GM12872 (cell line): ENCODE data around the gene MYL5.

Experiments used
- TF ChIP-seq, protein P1 (sequence below): IDR thresholded peaks from 3 replicates; pipeline ENCODE4 v1.5.1; 2011; ENCODE audit warnings: low read depth, mild to moderate bottlenecking, low read length, moderate library complexity; ENCODE audit not compliant: insufficient read depth

Gene MYL5

GRCh38 chr4:628821-629635, 45.3 kb upstream of the MYL5 start:
- TF ChIP-seq, protein P1, sequence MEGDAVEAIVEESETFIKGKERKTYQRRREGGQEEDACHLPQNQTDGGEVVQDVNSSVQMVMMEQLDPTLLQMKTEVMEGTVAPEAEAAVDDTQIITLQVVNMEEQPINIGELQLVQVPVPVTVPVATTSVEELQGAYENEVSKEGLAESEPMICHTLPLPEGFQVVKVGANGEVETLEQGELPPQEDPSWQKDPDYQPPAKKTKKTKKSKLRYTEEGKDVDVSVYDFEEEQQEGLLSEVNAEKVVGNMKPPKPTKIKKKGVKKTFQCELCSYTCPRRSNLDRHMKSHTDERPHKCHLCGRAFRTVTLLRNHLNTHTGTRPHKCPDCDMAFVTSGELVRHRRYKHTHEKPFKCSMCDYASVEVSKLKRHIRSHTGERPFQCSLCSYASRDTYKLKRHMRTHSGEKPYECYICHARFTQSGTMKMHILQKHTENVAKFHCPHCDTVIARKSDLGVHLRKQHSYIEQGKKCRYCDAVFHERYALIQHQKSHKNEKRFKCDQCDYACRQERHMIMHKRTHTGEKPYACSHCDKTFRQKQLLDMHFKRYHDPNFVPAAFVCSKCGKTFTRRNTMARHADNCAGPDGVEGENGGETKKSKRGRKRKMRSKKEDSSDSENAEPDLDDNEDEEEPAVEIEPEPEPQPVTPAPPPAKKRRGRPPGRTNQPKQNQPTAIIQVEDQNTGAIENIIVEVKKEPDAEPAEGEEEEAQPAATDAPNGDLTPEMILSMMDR = no peak

- TF ChIP-seq, protein P1 = no peak
Observed at GRCh38 chr4:629636-629914, 44.8 kb upstream of the MYL5 start.

DNA sequence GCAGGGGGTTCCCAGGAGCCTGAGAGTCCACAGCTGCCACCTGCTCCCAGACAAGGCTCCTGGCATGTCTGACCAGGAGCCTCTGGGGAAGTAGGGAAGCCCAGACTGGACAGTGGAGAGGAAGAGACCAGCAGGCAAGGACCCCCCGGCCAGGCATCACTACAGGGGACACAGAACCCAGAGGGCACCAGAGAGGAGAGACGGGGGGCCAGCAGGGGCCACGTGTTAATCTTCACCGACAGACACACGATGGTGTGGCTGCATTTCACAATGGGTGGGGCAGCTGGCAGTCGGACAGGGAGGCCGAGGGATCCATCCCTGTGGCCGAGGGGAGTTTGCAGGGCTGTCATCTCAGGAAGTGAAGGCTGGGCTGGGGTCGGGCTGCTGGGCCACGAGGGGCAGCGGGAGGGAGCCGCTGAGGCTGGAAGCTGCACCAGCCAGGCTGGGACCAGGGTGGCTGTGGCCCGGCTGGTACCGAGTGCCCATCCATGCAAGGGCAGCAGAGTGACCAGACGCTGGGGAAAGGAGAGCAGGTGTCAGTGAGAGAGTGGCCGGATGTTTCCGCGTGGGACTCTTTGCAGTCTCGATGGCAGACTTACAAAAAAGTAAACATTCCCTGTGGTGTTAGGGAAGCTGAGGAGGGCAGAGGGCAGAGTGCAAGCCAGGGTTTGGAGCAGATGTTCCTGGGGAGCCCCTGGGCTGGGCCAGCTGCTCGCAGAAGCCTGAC, 44.3 kb upstream of the MYL5 start:
- TF ChIP-seq, protein P1 = no peak

DNA sequence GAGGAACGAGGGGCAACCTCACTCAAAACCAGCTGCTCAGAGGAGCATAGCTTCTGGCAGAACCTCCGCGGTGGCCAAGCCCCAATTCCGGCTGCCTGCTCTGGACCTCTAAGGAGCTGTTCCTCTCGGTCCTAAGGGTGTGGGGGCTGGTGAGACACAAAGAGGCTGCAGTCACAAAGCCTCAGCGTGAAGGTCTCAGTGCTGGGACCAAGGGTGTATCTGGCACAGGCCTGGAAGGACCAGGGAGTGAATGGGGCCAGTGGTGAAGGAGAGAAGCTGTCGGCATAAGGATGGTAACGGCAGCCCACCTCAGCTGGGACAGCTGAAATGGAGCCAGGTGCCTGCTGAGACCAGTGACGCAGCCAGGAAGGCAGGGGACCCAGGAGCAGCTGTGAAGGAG, 43.7 kb upstream of the MYL5 start:
- TF ChIP-seq, protein P1 = no peak

DNA sequence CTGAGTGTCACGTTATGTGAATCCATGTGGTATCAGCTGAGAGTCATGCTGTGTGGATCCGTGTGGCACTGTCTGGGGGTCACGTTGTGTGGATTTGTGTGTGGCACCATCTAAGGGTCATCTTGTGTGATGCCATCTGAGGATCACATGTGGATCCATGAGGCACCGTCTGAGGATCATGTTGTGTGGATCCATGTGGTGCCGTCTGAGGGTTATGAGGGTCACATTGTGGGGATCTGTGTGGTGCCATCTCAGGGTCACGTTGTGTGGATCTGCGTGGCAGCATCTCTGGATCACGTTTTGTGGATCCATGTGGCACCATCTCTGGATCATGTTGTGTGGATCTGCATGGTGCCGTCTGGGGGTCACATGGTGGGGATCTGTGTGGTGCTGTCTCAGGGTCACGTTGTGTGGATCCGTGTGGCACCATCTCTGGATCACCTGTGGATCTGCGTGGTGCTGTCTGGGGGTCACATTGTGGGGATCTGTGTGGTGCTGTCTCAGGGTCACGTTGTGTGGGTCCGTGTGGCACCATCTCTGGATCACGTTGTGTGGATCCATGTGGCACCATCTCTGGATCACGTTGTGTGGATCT, 42.0 kb upstream of the MYL5 start:
- TF ChIP-seq, protein P1 = no peak

GRCh38 chr4:632926-633325, 41.4 kb upstream of the MYL5 start:
- TF ChIP-seq, protein P1 = no peak

DNA sequence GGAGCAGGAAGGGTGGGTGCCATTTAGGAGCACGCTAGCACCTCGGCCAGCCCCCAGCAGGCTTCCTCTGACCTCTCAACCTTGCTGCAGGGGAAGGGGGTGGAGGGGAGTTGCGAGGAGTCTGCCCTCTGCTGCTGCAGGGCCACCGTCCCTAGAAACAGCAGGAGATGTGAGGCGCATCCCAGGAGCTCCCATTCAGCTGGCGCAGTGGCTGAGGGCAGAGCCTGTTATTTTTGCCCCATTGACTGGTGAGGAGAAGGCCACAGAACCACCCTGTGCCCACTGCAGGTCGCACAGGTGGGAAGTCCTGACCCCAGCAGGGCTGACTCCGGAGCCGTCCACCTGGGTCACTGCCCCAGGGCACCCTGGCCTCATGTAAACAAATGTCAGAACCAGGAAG, 40.9 kb upstream of the MYL5 start:
- TF ChIP-seq, protein P1 = no peak
